NOMO-1 (cell line): Measurements from ENCODE around the gene GIPC2.

Experiments used
- DNase-seq, 2 experiments: peaks; one replicate each; lab custom pipeline; 2025; ENCODE audit not compliant: unreplicated experiment in 2 of 2; lab: John Stamatoyannopoulos, UW

Gene GIPC2

DNA sequence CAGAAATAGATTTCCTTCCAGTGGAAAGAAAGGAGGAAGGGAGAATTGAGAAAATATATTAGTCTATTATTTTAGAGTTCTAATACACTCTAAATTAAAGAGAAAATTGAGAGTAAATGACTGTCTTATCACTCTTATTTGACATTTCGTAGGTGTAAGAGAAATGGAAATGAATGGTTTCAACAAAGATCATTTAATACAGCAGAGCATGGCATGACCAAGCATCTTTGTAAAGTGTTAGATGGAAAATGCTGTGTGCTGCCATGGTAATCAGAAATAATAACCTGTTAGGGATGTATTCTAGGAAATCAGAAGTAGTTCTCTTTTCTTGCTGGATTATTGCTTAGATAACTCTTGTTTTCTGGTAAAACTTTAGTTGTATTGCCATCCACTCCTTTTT is 90.9 kb downstream of the GIPC2 start:
- DNase-seq: no peak

DNA sequence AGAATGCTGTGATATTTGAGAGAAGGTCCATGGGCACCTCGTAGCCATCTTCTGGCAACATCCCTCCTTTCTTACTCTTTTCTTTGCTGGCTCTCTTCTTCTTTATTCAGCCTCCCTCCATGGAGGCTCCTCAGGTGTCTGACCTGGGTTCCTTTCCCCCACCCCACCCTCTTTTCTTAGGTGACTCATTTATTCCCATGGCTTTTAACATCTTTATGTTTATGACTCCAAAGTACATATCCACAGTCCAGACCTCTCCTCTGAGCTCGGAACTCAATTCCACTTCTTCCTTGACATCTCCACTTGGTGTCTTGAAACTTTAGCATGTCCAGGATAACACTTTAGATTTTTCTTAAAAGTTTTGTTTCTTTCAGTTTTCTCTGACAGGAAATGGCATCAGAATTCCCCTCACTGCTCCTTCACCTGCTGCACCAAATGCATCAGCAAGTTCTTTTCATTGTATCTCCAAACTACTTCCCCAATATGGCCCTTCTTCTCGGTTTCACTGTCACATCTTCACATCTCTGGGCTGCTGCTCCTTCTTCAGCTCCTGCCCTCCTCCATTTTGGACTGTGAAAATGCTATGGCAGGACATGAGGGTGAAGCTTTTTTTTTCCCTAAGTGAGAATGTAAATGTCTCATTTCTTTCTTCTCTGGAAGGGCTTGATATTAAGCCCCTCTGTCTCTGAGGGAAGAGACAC is 95.9 kb downstream of the GIPC2 start:
- DNase-seq: no peak

DNA sequence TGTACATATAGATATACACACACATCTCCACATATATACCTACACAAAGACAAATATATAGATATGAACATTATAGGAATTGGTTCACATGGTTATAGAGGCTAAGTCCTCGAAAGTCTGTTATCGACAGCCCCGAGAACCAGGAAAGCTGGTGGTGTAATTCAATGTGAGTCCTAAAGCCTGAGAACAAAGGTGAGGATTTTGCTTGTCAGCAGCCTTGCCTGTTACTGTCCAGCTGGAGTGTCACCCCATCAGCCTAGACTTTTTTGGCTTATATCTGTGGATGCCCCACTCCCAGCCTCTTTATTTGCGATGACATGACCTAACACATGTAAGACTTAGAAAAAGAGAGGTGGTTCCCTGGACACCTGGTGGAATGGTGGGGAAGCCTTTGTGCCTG is 97.0 kb downstream of the GIPC2 start:
- DNase-seq: no peak

DNA sequence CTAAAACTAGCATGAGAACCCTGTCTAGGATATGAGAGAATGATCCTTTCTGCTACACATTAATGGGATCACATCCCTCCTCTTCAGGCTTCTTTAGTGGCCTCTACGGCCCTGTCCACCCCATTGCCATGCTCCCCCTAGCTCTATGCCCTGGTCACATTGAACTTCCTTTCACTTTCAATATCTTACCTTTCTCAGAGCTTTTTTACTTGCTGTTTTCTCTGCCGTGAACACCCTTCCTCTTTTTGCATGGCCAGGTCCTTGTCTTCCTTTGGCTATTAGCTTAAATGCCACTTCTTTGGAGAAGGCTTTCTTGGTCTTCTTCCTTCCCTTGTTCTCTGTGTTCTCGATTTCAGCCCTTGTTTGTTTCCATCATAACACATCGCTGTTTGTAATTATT is 97.4 kb downstream of the GIPC2 start:
- DNase-seq: peak; percentile 54 to 59

DNA sequence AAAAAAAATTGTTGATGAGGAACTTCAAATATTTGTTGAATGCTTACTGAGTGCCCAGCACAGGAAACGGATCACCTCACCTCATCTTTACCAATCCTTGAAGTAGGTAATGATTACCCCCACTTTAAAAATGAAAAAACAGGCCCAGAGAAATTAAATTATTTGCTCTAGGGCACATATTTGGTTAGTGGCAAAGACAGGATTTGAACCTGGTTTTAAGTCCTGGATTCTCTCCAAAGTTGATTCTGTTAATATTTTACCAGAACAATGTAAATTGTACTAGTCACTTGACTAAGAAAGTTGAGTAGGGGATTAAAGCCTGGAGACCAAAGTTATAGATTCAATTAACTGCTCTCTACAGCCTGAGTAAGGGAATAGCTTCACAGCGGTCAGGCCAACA is 97.9 kb downstream of the GIPC2 start:
- no peak for DNase-seq

DNA sequence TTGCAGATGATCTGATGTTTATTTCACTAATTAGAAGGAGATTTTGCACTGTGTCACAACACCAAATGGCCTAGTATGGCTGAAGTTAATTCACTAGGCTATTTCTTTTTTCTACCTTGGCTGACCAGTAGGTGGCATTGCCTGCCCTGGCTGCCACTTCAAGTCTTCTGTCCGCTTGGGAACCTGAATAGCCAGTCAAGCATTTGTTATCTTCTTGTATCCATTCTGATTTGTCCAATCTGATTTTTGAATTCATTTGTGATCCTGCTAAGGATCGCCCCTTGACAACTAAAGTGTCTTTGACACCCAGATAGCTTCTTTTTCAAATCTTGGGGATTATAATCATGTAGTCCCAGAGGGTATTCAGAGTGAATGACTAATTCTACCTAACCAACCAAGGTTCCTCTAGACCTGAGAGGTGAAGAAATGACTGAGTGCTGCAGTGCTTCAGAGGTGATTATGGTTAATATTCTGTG is 99.4 kb downstream of the GIPC2 start:
- peak; percentile 41 to 63 for DNase-seq

DNA sequence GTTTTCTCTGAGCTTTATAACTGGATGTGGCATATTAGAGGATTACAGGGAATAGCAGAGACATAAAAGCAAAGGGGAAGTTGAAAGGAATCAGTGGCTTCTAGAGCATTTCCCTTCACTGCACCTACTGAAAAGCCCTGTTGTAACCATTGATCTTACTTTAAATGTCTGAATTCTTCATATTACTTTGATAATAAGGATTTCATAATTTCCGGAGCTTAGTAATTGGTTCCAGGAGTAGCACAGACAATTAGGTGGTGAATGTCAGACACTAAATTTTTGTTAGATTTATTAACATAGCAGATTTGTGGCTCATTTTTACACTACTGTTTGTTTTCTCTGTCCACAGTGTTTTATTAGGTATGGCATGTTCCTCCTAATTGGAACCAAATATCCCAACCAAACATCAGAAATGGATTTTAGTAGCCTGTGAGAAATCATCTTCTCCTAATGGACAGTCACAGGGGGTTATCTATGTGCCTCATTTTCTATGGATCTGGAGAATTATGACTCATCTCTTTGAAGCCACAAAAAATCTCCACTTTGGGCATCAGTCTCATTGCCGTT is 100.5 kb downstream of the GIPC2 start:
- no peak for DNase-seq

DNA sequence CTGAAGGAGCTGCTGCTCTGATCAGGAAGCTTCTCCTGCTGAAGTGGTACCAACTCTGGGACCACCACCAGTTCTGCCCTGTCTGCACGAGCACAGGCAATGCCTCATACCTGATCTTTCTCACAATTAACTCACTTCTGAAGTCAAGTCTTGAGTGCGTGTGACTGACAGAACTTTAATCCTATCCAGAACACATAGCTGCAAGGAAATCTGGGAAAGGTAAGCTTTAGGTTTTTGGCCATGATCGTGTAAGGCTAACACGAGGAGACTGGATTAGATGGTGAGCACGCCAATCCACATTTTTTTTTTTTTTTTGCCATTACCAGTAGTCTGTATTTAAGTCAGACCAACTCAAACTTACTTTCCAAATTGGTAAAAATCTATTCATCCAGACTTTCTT is 101.3 kb downstream of the GIPC2 start:
- DNase-seq: no peak

DNA sequence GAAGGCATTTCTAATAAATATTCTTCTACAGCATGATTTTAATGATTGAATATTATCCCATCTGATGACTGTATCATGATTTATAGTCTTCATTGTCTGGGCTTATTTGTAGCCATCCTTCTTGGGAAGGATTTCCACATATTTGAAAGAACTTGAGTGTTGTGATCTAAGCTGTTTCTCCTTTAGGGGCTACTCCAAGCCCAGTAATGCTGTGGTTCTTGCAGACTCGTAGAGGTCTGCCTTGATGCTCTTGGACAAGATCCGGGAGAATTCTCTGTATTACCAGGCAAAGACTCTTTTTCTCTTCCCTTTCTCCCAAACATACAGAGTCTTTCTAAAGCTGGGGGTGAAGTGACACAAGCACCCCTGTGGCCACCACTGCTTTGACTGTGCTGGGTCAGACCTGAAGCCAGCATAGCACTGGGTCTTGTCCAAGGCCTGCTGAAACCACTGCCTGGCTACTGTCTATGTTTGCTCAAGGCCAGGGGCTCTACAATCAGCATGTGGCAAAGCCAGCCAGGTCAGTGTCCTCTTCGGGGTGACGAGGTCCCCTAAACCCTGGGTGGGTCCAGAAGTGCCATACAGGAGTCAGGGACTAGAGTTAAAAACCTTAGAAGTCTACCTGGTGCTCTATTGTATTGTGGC is 107.4 kb downstream of the GIPC2 start:
- DNase-seq: no peak

DNA sequence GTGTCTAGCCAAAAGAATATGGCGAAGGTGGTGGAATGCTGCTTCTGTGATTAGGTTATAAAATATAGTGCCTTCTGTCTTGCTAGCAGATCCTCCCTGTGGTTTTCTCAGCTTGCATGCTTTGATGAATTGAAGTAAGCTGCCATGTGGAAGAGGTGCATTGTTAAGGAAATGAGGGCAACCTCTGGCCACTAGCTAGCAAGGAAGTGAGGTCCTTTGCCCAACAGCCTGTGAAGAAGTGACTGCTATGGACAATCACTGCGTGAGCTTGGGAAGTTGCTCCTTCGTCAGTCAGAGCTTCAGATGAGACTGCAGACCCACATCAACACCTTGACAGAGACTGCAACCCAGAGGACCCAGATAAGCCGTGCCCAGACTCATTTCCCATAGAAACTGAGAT is 109.4 kb downstream of the GIPC2 start:
- no peak for DNase-seq

DNA sequence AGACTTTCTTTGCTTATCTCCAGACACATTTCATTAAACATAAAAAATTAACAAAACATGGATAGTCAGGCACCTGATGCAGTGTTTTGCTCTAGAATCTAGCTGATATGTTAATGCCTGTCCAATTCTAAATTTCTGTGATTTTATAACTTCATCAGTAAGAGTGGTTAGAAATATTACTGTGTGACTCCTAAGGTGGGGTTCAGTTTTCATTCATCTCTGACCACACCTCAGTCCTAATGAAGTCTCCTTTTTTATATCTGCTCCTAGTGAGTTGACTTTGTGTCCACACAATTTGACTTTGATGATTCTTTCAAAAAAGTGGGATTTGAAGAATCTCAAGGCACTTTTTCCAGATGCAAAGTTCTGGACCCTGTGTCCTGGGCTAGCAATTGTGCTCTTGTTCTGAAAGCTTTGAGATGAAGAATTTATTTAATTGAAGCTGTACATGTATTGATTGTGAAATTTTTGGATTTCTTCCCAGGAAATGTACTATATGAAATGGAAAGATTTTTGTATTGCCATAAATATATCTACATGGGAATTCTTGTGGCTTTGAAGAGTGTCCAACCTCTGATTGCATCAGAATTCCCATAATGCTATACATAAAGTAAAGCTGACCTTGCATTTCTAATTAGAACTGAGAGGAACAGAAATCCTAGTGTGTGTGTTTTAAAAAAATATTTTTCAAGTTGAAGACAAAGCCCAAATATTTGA is 111.2 kb downstream of the GIPC2 start:
- no peak for DNase-seq

DNA sequence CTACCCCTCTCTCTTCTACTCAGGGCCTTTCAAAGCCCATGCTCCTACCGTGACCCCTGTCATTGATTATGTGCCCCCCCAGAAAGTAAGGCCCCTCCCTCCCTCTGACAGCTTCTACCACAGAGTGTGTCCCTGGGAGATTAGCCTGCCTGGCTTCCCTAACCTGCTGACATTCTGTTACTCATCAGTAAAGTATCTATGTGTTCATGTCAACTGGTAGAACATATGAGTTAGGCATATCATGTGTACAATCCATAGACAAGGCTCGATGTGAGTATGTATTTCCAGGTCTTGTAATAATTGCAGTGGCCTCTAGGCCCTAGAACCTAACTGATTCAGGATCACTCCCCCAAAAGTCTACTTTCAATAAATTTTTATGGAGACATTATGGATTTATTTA is 120.0 kb downstream of the GIPC2 start:
- DNase-seq: no peak

DNA sequence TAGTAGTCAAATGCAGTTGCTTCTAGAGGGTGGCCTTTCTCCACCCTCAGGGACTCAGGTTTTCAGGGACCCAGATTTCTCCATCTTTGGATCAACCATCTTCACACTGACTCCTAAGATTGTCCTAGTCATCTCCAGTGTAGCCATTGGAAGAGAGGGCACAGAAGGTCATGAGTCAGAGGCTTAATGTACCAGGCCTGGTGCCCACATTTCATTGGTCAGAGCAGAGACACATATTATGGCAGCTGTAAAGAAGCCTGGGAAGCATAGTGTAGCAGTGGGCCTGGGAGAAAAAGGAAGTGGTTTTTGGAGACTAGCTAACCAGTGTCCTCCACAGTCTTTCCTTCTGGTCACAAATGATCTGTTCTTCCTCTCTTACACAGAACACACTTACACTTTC is 122.5 kb downstream of the GIPC2 start:
- no peak for DNase-seq

DNA sequence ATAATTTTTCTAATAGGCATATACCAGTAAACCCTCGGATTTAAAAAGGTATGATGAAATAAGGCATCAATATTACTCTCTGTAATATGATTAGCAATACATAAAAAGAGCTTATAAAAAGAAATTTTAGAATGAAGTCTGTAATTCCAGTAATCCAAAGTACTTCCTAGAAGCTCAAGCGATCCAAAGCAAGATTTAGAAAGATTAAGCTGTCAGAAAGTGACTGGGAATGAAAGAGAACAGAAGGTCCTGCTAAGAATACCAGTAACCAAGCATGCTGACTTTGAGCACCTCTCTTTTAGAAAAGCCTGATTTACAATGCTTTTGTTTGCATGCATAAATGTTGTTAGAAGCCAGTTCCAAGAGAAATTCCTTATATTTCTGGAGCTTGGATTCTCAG is 125.1 kb downstream of the GIPC2 start:
- DNase-seq: no peak

DNA sequence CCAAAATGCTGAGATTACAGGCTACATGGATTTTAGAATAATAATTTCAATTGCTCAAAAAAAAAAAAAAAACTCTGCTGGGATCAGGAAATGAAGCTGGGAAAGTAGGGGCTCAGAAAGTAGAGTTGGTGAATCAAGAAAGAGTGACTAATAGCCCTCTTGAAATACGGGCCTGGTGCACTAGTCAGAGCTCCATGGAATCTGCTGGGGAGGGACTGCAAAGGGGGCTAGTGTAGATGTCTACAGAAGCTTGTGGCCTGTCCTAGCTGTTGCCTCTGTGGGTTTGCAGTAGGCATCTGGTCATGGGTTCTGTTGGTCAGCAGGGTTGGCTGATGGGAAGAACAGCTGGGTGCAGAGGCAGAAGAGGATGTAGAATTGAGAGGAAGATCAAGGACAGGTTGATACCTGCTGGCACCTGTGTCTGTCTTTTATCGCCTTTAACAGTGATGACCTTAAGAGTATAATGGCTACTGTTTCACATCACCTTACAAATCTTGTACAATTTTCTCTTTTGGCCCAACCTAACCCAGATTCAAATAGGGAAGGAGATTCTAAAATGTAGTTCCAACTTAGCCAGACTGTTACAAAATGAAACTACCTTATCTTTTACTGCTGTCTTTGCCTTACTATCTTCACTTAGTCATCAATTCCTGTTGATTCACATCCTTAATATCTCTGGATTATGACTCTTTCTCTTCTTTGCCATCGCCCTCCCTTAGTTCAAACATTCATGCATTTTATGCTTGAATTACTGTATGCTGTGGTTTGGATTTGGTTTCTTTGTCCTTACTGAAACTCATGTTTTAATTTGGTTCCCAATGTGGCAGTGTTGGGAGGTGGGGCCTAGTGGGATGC is 126.2 kb downstream of the GIPC2 start:
- DNase-seq: no peak

DNA sequence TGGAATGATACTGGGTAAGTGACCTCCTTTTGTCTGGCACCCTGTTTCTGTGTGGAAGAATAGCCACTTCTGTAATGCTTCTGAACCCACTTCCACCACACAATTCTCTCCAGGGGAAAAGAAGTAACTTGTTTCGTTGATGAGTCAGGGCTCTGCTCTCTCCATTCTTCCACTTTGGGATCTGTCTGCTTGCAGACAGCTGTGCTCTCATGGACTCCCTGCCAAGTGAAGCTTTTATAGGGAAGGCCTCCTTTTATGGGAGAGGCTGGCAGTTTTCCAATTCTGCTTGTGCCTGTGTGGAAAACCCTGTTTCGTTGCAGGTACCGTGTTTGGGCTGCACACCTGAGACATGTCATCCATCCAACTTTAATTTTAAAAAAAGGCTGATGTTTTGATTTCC is 130.7 kb downstream of the GIPC2 start:
- DNase-seq: no peak

DNA sequence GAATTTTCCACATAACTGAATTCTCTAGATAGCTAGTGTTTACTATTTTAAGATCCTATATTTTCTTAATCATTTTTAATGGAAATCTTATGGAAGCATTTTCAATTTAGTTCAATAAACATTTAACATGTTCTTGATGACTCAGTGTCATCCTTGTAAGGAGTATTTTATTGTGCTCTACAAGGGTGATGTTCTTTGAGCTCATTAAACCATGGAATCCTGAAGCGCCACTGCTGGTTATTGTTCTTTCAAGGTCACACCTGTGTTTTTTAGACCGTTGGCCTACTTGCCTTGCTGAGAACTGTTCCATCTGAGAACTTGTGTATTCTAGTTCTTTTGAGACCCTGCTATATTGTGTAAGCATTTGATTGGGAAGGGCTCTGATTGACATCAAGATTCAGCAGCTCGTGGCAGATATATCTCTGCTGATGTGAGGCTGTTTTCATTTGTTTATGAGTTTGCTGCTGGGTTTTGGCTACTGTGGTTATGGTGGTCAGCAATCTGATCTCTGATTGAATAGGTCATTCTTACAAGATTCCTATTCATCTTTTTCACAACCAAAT is 132.0 kb downstream of the GIPC2 start:
- no peak for DNase-seq

DNA sequence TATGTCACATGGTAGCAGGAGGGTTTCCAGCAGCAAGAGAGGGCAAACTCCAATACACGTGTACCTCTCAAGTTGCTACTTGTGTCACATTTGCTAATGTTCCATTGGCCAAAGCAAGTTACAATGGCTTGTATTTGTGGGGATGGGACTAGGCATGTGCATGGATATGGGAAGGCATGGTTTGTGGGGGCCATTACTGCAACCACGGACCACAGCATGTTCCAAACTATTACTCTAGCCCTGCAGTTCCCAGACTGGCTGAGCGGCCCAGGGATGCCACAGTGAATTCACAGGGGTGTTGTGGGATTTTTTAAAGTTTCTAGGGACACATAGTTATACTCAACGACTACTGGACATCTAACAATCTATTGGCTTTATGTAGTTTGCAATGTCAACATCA is 133.1 kb downstream of the GIPC2 start:
- DNase-seq: no peak

DNA sequence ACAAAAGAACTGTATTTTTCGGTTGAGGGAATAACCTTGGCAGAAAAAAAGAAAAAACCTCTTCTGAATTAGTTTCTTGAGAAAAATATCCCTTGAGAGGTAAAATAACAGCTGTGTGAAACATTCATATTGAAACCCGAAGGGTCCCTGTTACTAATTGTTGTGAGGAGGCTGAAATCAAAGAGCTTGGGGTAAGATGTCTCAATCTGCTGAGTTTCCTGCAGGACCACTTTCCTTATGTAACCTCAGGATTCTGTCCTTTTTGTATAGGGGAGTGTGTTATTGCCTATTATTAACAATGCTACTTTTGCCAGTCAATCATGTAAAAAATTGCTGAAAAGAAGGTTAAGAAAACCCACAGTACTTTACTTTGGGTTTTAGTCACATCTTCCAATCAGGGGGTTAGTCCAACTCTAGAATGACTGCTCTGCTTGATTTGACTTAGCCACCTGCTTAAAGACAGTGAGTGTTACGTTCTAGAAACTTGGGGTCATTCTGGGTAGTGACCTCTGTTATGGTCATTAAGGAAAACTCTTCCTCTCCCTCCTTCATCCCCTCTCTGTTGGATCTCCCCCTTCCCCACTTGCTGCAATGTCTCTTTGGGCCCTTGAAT is 138.8 kb downstream of the GIPC2 start:
- DNase-seq: no peak
